ENCODE results near the gene RANBP3. TPM values are rescaled to one million over a fixed set of nuclear protein-coding genes. Genes with fewer than 3 reads are reported as not detected.

The RANBP3 gene
- total RNA-seq, 6 experiments from 2014 or later = 57.6 to 80.9 (median 70.4) TPM

- DNase-seq = no peak
- H3K36me3 Mint-ChIP-seq (ENCODE audit: low read depth) = peaks cover 17% of the 10 kb centered on the region; the same call in 1 of the 2 replicates
- no peak for TF ChIP-seq CTCF (IDR thresholded peaks at IDR 0.05)
- no peaks in the 10 kb centered on the region for H3K9me3 Mint-ChIP-seq
- H3K27me3 Mint-ChIP-seq (ENCODE audit: insufficient read depth) = no peaks in the 10 kb centered on the region; the same call in 1 of the 2 replicates
- H3K27ac Mint-ChIP-seq = peak overlapping the region; percentile 85
- peak overlapping the region; percentile 62 for H3K4me3 Mint-ChIP-seq
- H3K4me1 Mint-ChIP-seq (ENCODE audit: low read depth) = peaks cover 31% of the 10 kb centered on the region
These were observed 42.3 kb downstream of the RANBP3 start for GRCh38 chr19:5935473-5936291.

- Mint-ChIP-seq H3K9me3 (no peaks in the 10 kb centered on the region), H3K27me3 (ENCODE audit: insufficient read depth) (no peaks in the 10 kb centered on the region; the same call in 1 of the 2 replicates), H3K27ac (peak overlapping the region; percentile 85), H3K36me3 (ENCODE audit: low read depth) (peaks cover 17% of the 10 kb centered on the region; the same call in 1 of the 2 replicates), H3K4me3 (peak overlapping the region; percentile 62), H3K4me1 (ENCODE audit: low read depth) (peaks cover 31% of the 10 kb centered on the region)
- TF ChIP-seq CTCF (IDR thresholded peaks at IDR 0.05) = no peak
- DNase-seq = peak; percentile 74
These were observed 43.0 kb downstream of the RANBP3 start for GRCh38 chr19:5934774-5935472.

- H3K27me3 Mint-ChIP-seq (ENCODE audit: insufficient read depth) = no peaks in the 10 kb centered on the region; the same call in 1 of the 2 replicates
- DNase-seq = no peak
These were observed 43.9 kb downstream of the RANBP3 start for GRCh38 chr19:5934069-5934401.

GRCh38 chr19:5933391-5934068 is 44.4 kb downstream of the RANBP3 start:
- H3K4me1 Mint-ChIP-seq (ENCODE audit: low read depth) = peaks cover 31% of the 10 kb centered on the region
- no peak overlapping the region for H3K27ac Mint-ChIP-seq
- TF ChIP-seq CTCF (IDR thresholded peaks at IDR 0.05) = no peak
- H3K9me3 Mint-ChIP-seq = no peaks in the 10 kb centered on the region
- no peaks in the 10 kb centered on the region; the same call in 1 of the 2 replicates for H3K27me3 Mint-ChIP-seq (ENCODE audit: insufficient read depth)
- no peak overlapping the region for H3K4me3 Mint-ChIP-seq
- peaks cover 22% of the 10 kb centered on the region; the same call in 1 of the 2 replicates for H3K36me3 Mint-ChIP-seq (ENCODE audit: low read depth)
- no peak for DNase-seq

More at GRCh38 chr19:5934069-5934401, 43.9 kb downstream of the RANBP3 start:
- Mint-ChIP-seq H3K4me3 (peak overlapping the region; percentile 62), H3K9me3 (no peaks in the 10 kb centered on the region), H3K27ac (peak overlapping the region; percentile 85), H3K36me3 (ENCODE audit: low read depth) (peaks cover 17% of the 10 kb centered on the region; the same call in 1 of the 2 replicates), H3K4me1 (ENCODE audit: low read depth) (peaks cover 31% of the 10 kb centered on the region)
- no peak for TF ChIP-seq CTCF (IDR thresholded peaks at IDR 0.05)

- H3K27me3 Mint-ChIP-seq (ENCODE audit: insufficient read depth) = no peaks in the 10 kb centered on the region; the same call in 1 of the 2 replicates
- no peaks in the 10 kb centered on the region for H3K9me3 Mint-ChIP-seq
- peaks cover 31% of the 10 kb centered on the region for H3K4me1 Mint-ChIP-seq (ENCODE audit: low read depth)
- DNase-seq = no peak
- H3K4me3 Mint-ChIP-seq = no peak overlapping the region
- H3K27ac Mint-ChIP-seq = no peak overlapping the region
- TF ChIP-seq CTCF (IDR thresholded peaks at IDR 0.05) = no peak
- H3K36me3 Mint-ChIP-seq (ENCODE audit: low read depth) = peaks cover 24% of the 10 kb centered on the region; the same call in 1 of the 2 replicates
These were observed 45.2 kb downstream of the RANBP3 start for GRCh38 chr19:5932609-5933262.

Data from HFFc6 (cell line).